GM18526 (cell line): Measurements from ENCODE around the gene TNFRSF1B.

Experiments used
- POLR2A ChIP-seq: IDR thresholded peaks from 3 replicates; pipeline ENCODE4 v1.6.1; 2011; ENCODE audit not compliant: insufficient read length; ENCODE audit errors: extremely low read depth

The TNFRSF1B gene

GRCh38 chr1:12161662-12162458 is 4.9 kb upstream of the TNFRSF1B start:
- peak; percentile 34 for TF ChIP-seq POLR2A

DNA sequence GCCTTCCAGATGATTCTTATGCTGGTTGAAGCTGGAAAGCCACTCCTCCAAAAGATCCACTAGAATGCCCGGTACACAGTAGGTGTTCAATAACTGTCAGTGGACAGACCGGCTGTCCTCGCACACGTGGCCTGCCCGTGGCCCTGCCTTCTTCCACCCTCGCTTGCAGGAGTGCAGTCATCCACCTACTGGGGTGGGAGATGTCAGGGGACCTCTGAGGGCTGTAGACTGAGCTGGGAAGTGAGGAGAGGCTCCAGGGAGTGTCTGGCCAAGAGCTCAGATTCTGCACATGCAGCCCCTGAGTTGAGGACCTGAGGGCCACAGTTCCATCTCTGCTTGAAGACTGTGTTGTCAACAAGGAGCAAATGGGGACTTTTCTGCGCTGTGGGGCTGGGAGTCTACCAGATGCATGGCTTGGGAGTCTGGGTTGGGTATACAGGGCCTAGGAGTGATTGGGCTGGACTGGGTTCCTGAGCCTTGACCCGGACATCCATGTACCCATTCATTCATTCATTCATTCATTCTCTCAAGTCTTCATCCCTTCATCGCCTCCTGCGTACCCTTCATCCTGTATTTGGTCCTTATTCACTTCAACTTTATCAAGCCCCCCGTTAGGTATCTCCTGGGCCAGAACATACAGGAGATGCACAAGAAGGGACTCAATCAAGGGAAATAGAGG is 4.2 kb upstream of the TNFRSF1B start:
- no peak for TF ChIP-seq POLR2A

DNA sequence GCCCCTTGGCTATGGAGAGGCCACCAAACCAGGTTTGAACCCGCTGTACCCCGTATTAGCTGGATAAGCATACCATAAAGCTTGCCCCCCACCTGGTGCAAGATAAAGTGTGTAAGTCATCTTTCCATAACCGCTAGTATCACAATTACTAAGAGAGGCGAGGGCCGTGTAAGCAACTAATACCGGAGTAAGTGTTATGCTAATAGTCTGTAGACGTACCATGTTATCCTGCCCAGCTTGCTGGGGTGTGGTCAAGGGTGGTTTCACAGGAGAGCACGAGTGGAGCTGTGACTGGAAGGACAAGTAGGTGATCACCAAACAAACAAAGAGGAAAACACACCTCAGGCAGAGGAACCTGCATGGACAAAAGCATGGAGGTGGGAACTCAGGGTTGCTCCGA is 3.6 kb upstream of the TNFRSF1B start:
- no peak for TF ChIP-seq POLR2A

DNA sequence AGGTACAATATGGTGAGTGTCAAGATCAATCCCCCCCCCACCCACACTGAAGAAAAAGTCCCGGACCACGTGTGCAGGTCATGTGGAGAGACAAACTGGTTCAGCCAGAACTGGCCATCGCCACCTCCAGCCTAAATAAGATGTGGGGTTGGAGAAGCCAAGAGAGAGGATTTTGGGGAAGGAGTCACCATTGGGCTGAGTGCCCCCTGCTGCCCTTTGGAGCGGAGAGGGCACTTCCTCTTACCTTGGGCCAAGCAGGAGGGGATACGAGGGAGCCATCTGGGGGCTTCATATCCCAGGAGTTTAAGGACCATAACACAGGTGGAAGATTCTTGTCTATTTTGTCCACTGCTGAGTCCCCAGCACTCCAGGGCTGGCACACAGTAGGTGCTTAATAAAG is 2.6 kb upstream of the TNFRSF1B start:
- TF ChIP-seq POLR2A, result no peak

GRCh38 chr1:12165342-12165741 is 1.4 kb upstream of the TNFRSF1B start:
- TF ChIP-seq POLR2A, result no peak

DNA sequence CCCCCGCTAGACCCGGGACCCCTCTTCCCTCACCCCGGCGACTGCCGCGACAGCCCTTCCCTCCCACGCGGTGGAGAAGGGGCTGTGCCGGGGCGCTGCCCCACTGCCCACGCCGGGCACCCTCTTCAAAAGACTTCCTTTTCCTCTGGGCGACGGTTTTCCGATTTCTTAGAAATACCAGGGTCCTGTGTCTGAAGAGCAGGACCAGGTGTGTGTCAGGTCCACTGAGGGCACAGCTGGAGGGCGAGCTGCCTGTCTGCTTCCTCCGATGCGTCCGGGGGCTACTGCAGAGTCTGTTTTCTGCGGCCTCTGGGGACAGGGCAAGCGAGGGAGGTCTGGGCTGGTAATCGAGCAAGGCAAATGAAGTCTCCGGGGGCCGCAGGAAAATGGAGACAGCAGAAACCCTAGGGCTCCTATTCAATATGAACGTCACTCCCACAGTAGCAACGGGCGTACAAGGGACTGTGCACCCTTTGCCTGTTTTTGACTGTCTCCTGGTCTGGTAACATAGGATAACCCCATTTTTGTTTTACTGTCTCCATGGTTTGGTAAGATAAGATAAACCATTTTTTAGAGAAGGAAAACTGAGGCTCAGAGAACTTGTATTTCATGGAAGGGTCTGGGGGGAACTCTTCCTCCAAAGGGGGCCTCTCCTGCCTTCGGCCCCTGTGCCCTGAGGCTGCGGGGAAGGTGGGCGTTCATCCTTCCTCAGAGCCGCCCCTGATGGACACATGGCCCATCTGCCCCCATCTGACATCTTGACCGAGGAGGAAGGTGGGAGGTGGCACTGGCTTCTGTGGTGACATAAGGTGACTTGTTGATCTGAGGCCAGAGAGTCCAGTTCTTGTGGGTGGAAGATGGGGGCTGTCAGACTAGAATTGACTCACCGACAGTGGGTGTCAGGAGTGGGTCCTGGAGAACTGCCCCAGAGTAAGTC is 970 bp downstream of the TNFRSF1B start:
- no peak for TF ChIP-seq POLR2A

DNA sequence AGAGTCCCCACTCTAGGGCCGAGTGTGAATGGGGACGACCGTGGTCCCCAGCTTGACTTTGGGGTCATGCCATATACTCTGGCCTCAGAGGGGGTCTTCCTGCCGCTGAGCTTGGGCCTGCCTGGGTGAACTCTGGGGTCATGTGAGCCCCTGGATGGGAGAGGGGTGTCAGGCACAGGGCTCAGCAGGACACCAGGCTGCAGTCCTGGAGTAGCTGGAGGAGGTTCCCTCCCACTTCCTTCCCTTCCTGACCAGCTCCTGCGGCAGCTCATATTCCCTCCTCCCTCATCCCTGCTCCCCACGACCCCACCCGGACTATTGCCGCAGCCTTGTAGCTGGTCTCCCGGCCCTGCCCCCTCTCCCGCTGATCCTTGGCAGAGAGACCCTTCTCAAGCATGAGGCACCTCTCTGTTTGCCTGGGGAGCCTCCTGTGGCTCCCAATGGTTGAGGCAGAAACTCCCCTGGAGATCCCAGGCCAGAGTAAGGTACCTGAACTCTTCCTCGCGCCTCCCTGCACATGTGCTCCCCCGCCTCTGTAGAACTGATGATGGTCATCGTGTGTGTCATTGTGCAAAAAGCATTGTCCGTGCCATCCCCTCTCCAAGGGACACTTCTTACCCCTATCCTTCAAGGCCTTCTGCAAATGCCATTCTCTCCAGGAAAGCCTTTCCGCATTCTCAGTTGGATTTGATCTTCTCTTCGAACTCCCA is 1.8 kb downstream of the TNFRSF1B start:
- TF ChIP-seq POLR2A, result no peak

DNA sequence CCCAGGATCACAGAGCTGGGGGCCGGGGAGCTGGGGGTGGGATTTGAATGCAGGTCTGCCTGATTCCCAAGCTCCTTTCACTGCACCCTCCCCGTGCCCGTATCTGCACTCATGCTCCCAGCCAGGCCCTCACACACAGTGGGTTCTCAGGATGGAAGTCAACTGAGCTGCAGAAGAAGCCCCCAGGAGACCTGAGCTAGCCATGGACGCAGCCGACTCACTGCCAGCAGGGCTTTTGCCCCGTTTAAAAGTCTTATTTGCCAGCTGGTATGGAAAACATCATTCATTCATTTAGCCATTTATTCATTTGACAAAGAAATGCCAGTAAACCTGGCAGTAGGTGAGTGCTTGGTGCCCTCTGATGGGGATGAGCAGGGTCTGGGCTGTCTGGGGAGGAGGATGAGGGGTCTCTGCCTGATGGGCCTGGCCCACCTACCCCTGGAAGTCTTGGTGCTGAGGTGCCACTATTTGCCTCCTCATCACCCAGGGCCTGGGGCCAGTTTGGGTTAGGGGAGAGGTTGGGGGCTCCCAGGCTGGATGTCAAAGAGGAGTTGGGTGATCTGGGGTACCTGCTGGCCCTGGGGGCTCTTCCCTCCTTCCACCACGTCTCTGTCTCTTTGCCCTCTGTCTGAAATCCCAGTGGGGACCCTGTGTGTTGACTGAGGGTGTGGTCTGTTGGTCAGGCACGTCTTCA is 2.8 kb downstream of the TNFRSF1B start:
- TF ChIP-seq POLR2A, result no peak

DNA sequence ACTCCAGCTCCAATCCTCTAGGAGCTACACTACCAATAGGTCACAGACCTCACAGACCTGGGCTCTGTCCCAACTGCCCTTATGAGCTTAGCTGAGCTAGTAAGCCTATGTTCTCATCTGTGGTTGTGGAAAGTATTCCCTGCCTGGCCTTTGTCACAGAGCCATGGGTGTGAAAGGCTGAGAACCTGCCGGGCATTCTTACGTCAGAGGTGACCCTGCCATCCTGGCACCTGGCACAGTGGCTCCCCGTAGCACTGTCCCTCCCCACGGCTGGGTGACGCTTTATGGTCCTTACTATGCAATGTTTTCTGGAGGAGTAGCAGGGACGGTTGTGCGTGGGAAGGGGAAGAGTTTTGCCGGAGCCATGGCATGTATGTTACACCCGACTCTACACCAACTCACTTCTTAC is 3.5 kb downstream of the TNFRSF1B start:
- no peak for TF ChIP-seq POLR2A

- TF ChIP-seq POLR2A, result no peak
These were observed 4.6 kb downstream of the TNFRSF1B start for GRCh38 chr1:12171206-12172041.

DNA sequence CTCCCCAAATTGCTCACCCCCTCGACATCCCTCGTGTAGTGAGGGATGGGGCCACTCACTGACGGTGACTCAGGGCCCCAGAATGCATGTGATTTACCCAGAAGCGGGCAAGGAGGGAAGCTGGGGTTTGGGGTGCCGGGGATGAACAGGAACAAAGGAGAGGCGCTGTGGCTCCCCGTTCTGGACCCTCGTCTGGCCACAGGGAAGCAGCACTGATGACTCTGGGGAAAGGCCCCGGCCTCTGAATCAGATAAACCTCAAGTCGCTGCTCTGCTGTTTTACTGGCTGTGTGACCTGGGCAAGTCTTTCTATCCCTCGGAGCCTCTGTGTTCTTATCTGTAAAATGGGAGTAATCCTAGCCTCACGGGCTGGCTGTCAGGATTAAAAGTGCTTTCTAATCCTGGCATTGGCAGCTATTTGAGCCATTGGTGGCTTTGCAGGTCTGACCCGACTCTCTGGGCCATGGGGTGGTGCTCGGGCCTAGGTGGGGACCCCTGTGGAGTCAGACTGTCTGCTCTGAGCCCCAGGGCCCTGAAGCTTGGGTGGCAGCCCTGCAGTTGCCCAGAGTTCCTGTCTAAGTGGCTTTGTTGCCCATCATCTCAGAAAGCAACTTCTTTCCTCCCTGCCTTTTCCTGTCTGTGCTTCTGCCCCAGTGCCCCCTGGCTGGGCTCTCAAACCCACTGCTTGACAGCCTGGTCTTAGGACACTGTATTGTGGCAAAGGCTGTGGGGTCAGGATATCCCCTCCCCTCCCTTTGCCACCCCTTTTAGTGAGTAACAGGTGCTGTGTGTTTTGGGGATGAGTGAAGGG is 5.5 kb downstream of the TNFRSF1B start:
- no peak for TF ChIP-seq POLR2A

- no peak for TF ChIP-seq POLR2A
These were observed 6.3 kb downstream of the TNFRSF1B start for GRCh38 chr1:12173041-12173509.

- no peak for TF ChIP-seq POLR2A
These were observed 6.9 kb downstream of the TNFRSF1B start for GRCh38 chr1:12173631-12174121.
